Measurements from ENCODE around the gene NUP54.

Gene NUP54

DNA sequence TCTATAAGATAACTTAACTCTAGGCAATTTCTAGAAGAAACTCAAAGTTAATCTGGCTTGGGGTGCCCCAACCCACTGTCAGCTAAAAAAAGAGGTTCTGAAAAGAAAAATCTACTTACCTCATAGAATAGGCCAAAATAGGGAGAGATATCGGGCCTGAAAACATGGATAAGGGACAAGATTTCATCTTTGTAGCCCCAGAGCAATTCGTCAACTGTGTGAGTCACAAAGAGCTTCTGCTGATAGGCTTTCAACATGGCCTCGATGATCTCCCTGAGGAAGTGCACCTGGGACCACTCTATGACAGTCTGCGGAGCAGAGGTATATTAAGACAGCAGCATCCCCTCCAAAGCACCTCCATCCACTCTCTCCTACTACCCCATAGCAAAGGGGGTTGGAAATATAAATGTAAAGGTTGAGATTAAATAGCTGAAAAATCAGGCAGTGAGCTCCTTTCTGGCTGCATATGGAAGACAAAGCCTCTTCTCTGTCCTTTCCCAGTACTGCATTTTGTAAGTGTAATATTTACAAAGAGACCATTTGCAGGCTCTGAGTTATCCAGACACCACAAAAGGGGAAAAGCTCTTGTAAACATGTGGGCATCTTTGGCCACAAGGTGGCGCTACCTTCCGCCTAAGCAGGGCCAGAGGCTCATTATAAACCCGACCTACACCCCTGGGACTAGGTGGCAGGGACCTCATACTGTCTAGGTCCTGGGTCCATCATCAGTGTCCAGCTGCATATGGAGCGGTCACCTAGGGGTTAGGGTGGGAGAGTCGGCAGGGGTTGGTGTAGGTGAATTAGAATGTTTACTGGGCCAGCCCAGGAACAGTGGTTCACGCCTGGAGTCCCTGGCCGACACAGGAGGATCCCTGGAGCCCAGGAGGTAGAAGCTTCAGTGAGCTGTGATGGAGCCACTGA, 31.5 kb upstream of the NUP54 start:
- Histone ChIP-seq H3K27me3 (ENCODE audit: control insufficient read depth, insufficient read depth, low read length) (no peaks in the 10 kb centered on the region), H3K9ac (ENCODE audit: low read depth, low read length) (no peak overlapping the region), H3K9me3 (ENCODE audit: control insufficient read depth, insufficient read depth, low read length) (no peaks in the 10 kb centered on the region), H3K4me1 (ENCODE audit: control insufficient read depth, insufficient read depth, low read length) (no peaks in the 10 kb centered on the region), H3K27ac (ENCODE audit: low read depth, low read length) (no peak overlapping the region), H3K36me3 (ENCODE audit: control insufficient read depth, insufficient read depth, low read length) (peaks cover 17% of the 10 kb centered on the region), H3K4me3 (ENCODE audit: low read depth, low read length) (no peak overlapping the region)

DNA sequence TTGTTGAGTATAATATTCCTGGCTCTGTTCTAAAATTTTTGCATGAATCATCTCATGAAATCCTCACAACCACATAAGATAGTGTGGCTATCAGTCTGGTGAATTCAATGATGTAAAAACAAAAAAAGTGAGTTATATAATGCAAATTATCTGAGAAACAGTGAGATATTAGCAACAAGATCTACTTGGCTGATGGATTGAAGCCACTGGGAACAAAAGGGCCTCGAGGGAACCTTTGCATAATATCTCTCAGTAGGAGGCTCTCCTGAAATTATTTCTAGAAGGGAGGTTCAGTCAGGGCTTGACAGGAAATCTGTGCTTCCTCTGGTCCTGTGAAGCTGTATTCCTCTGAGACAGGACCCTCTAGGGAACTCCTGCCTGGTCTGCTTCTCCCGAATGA, 30.1 kb upstream of the NUP54 start:
- H3K4me3 ChIP-seq (ENCODE audit: low read depth, low read length): no peak overlapping the region
- no peaks in the 10 kb centered on the region for H3K9me3 ChIP-seq (ENCODE audit: control insufficient read depth, insufficient read depth, low read length)
- no peaks in the 10 kb centered on the region for H3K4me1 ChIP-seq (ENCODE audit: control insufficient read depth, insufficient read depth, low read length)
- H3K36me3 ChIP-seq (ENCODE audit: control insufficient read depth, insufficient read depth, low read length): peaks cover 27% of the 10 kb centered on the region
- no peak overlapping the region for H3K9ac ChIP-seq (ENCODE audit: low read depth, low read length)
- no peak overlapping the region for H3K27ac ChIP-seq (ENCODE audit: low read depth, low read length)
- H3K27me3 ChIP-seq (ENCODE audit: control insufficient read depth, insufficient read depth, low read length): no peaks in the 10 kb centered on the region

DNA sequence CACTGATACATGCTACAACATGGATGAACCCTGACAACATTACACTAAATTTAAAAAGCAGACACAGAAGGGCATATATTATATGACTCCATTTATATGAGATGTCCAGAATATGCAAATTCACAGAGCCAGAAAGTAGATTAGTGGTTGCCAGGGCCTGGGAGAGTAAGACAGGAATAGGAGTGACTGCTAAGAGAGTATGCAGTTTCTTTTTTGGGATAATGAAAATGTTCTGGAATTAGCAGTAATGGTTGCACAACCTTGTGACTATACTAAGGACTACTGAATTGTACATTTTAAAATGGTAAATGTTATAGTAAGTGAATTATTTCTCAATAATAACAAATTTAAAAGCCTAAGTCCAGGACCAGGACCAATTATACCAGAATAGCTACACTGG, 29.5 kb upstream of the NUP54 start:
- no peak overlapping the region for H3K4me3 ChIP-seq (ENCODE audit: low read depth, low read length)
- H3K27ac ChIP-seq (ENCODE audit: low read depth, low read length): no peak overlapping the region
- no peaks in the 10 kb centered on the region for H3K27me3 ChIP-seq (ENCODE audit: control insufficient read depth, insufficient read depth, low read length)
- no peaks in the 10 kb centered on the region for H3K4me1 ChIP-seq (ENCODE audit: control insufficient read depth, insufficient read depth, low read length)
- no peaks in the 10 kb centered on the region for H3K9me3 ChIP-seq (ENCODE audit: control insufficient read depth, insufficient read depth, low read length)
- no peak overlapping the region for H3K9ac ChIP-seq (ENCODE audit: low read depth, low read length)
- H3K36me3 ChIP-seq (ENCODE audit: control insufficient read depth, insufficient read depth, low read length): peaks cover 27% of the 10 kb centered on the region

DNA sequence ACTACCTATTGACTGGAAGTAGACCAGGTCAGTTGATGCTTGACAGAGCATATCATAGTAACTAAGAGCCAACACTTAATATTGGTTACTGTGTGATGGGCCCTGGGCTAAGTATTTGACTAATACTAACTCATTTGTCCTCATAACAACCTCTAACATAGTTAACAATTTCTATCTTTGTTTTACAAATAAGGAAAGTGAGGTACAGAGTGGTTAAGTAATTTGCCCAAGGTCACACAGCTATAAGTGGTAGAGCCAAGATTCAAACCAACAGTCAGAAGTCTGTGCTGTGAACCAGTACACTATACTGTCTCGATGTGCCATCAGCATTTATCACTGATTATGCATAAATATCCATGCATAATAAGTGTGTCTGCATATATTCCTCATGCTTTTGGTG, 27.1 kb upstream of the NUP54 start:
- Histone ChIP-seq H3K27me3 (ENCODE audit: control insufficient read depth, insufficient read depth, low read length) (no peaks in the 10 kb centered on the region), H3K9me3 (ENCODE audit: control insufficient read depth, insufficient read depth, low read length) (no peaks in the 10 kb centered on the region), H3K27ac (ENCODE audit: low read depth, low read length) (no peak overlapping the region), H3K36me3 (ENCODE audit: control insufficient read depth, insufficient read depth, low read length) (peaks cover 30% of the 10 kb centered on the region), H3K4me1 (ENCODE audit: control insufficient read depth, insufficient read depth, low read length) (no peaks in the 10 kb centered on the region), H3K9ac (ENCODE audit: low read depth, low read length) (no peak overlapping the region), H3K4me3 (ENCODE audit: low read depth, low read length) (no peak overlapping the region)

DNA sequence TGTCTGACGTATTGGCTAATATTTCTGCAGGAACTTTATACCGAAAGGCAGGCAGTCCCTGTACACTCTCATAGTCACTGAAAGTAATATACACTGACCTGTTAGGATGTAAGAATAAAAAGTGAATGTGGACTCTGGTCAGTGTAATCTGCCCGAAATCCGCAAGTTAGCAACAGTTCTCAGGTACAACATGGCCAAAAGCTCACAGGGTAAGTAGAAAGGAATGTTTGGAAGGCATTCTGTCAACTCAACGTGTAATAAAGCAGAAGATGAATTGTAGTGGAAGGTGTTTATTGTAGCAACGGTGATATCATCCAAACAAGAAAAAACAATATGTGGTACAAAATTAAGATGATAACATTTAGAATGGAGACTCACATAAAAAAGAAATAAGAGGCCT, 26.0 kb upstream of the NUP54 start:
- Histone ChIP-seq H3K36me3 (ENCODE audit: control insufficient read depth, insufficient read depth, low read length) (peaks cover 31% of the 10 kb centered on the region), H3K9ac (ENCODE audit: low read depth, low read length) (no peak overlapping the region), H3K4me3 (ENCODE audit: low read depth, low read length) (no peak overlapping the region), H3K9me3 (ENCODE audit: control insufficient read depth, insufficient read depth, low read length) (no peaks in the 10 kb centered on the region), H3K4me1 (ENCODE audit: control insufficient read depth, insufficient read depth, low read length) (no peaks in the 10 kb centered on the region), H3K27ac (ENCODE audit: low read depth, low read length) (no peak overlapping the region), H3K27me3 (ENCODE audit: control insufficient read depth, insufficient read depth, low read length) (no peaks in the 10 kb centered on the region)

DNA sequence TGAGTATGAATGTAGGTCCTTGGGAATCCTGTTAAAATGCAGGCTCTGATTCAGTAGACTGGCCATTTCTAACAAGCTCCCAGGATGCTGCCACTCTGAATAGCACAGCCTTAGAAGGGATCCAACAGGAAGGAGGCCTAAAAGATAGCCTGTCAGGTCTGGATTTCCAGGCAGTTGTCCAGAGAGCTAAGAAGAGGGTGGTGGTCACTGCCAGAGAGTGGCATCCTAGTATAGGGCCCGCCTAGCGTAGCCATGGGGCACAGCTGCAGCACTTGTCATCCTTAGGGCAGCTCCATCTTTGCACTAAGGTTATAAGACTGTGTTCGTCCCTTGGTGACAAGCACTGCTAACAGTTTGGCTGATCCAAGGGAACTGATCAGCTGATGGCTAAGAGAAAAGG, 20.5 kb upstream of the NUP54 start:
- Histone ChIP-seq H3K4me3 (ENCODE audit: low read depth, low read length) (no peak overlapping the region), H3K9me3 (ENCODE audit: control insufficient read depth, insufficient read depth, low read length) (no peaks in the 10 kb centered on the region), H3K36me3 (ENCODE audit: control insufficient read depth, insufficient read depth, low read length) (peaks cover 31% of the 10 kb centered on the region), H3K9ac (ENCODE audit: low read depth, low read length) (no peak overlapping the region), H3K4me1 (ENCODE audit: control insufficient read depth, insufficient read depth, low read length) (no peaks in the 10 kb centered on the region), H3K27ac (ENCODE audit: low read depth, low read length) (no peak overlapping the region), H3K27me3 (ENCODE audit: control insufficient read depth, insufficient read depth, low read length) (no peaks in the 10 kb centered on the region)

DNA sequence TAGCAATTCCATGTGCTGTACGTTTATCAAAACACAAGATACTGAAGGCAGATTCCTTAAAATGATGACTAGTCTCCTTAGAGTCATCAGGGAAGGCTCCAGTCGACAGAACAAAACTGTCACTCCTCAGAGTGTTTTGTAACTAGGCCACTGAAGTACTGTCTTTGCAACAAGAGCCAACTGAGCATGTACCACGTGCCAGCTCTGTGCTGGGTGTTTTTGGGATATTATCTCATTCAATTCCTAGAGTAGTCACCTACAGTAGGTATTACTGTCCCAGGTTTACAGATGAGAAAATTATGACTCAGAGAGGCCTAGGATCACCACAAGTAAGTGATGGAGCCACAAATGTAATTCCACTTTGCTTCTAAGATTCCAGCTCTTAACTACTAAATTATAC, 18.3 kb upstream of the NUP54 start:
- H3K36me3 ChIP-seq (ENCODE audit: control insufficient read depth, insufficient read depth, low read length): peaks cover 44% of the 10 kb centered on the region
- no peak overlapping the region for H3K4me3 ChIP-seq (ENCODE audit: low read depth, low read length)
- H3K9ac ChIP-seq (ENCODE audit: low read depth, low read length): no peak overlapping the region
- H3K9me3 ChIP-seq (ENCODE audit: control insufficient read depth, insufficient read depth, low read length): no peaks in the 10 kb centered on the region
- H3K4me1 ChIP-seq (ENCODE audit: control insufficient read depth, insufficient read depth, low read length): no peaks in the 10 kb centered on the region
- H3K27ac ChIP-seq (ENCODE audit: low read depth, low read length): no peak overlapping the region
- H3K27me3 ChIP-seq (ENCODE audit: control insufficient read depth, insufficient read depth, low read length): no peaks in the 10 kb centered on the region

DNA sequence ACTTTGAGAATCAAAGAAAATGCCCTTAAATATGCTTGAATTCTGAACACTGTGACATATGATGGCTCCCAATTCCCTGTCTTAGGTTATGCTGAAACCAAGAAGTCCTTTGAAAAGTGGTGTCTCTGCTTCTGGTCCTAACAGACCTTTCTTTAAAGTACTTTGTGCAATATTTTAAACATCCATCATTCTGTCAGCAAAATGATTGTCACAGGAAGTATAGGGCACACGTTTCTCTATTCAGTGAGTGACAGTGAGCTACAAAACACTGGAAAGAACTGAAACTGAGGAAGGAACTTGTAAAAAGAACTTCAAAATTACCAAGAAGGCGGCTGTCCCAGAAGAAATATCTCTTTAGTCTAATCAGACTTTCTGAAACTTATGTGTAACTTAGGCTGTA, 12.2 kb upstream of the NUP54 start:
- no peaks in the 10 kb centered on the region for H3K4me1 ChIP-seq (ENCODE audit: control insufficient read depth, insufficient read depth, low read length)
- no peak overlapping the region for H3K4me3 ChIP-seq (ENCODE audit: low read depth, low read length)
- H3K27me3 ChIP-seq (ENCODE audit: control insufficient read depth, insufficient read depth, low read length): no peaks in the 10 kb centered on the region
- no peak overlapping the region for H3K27ac ChIP-seq (ENCODE audit: low read depth, low read length)
- no peak overlapping the region for H3K9ac ChIP-seq (ENCODE audit: low read depth, low read length)
- H3K9me3 ChIP-seq (ENCODE audit: control insufficient read depth, insufficient read depth, low read length): no peaks in the 10 kb centered on the region
- H3K36me3 ChIP-seq (ENCODE audit: control insufficient read depth, insufficient read depth, low read length): peaks cover 34% of the 10 kb centered on the region

DNA sequence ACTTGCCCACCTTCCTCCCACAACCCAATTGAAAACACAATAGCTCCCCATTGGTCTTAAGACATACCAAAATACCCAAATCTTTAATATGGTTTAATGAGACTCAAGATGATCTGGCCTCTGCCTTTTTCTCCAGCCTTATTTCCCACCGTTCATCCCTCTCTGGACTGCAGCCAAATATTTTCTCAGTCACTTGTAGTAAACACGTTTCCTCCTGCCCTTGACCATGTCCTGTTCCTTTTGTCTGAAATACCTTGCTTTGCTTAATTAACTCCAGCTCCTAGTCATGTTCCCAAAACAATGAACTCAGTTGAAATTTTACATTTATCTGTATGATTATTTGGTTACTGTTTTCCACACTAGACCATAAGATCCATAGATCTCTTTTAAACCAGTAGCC, 8.4 kb upstream of the NUP54 start:
- H3K4me1 ChIP-seq (ENCODE audit: control insufficient read depth, insufficient read depth, low read length): no peaks in the 10 kb centered on the region
- H3K9ac ChIP-seq (ENCODE audit: low read depth, low read length): no peak overlapping the region
- no peaks in the 10 kb centered on the region for H3K27me3 ChIP-seq (ENCODE audit: control insufficient read depth, insufficient read depth, low read length)
- H3K9me3 ChIP-seq (ENCODE audit: control insufficient read depth, insufficient read depth, low read length): no peaks in the 10 kb centered on the region
- H3K27ac ChIP-seq (ENCODE audit: low read depth, low read length): no peak overlapping the region
- H3K4me3 ChIP-seq (ENCODE audit: low read depth, low read length): no peak overlapping the region
- peaks cover 15% of the 10 kb centered on the region for H3K36me3 ChIP-seq (ENCODE audit: control insufficient read depth, insufficient read depth, low read length)

DNA sequence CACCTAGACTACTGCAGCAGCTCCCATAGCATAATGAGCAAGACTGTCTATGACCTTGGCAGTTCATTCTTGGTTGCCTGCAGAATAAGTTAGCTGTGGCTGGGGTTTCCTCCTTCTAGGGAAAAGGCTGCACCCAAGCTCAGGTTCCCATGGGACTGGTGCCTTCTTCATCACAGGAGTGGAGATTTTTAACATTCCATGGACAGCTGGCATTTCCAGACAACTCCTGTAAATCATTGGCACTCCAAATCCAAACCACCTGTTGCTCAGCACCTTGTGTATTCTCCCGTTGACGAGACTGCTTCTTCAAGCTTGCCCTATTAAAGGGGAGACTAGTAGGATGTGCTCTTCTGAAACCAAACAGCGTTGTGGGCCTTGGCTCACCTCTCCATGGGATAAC, 7.8 kb upstream of the NUP54 start:
- Histone ChIP-seq H3K4me3 (ENCODE audit: low read depth, low read length) (no peak overlapping the region), H3K27me3 (ENCODE audit: control insufficient read depth, insufficient read depth, low read length) (no peaks in the 10 kb centered on the region), H3K9ac (ENCODE audit: low read depth, low read length) (no peak overlapping the region), H3K36me3 (ENCODE audit: control insufficient read depth, insufficient read depth, low read length) (peaks cover 9% of the 10 kb centered on the region), H3K4me1 (ENCODE audit: control insufficient read depth, insufficient read depth, low read length) (no peaks in the 10 kb centered on the region), H3K9me3 (ENCODE audit: control insufficient read depth, insufficient read depth, low read length) (no peaks in the 10 kb centered on the region), H3K27ac (ENCODE audit: low read depth, low read length) (no peak overlapping the region)

DNA sequence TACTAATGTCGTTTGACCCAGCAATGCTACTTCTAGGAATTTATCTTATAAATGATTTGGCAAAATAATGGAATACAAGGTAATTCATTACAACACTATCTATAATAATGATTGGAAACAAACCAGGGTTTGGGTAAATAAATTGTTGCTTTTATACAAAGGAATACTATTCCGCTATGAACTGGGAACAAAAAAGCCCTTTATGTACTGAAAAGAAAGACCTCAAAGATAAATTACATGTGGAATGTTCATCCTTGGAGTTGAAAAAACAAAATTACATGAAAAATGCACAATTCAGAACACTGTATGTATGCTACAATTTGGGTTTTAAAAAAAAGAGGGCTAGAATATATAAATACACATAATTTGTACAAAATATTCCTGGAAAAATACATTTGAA, 5.2 kb upstream of the NUP54 start:
- Histone ChIP-seq H3K27ac (ENCODE audit: low read depth, low read length) (peak overlapping the region; percentile 39), H3K4me3 (ENCODE audit: low read depth, low read length) (no peak overlapping the region)

More for the DNA sequence above, 5.2 kb upstream of the NUP54 start:
- H3K36me3 ChIP-seq (ENCODE audit: control insufficient read depth, insufficient read depth, low read length): no peaks in the 10 kb centered on the region
- no peaks in the 10 kb centered on the region for H3K27me3 ChIP-seq (ENCODE audit: control insufficient read depth, insufficient read depth, low read length)
- H3K4me1 ChIP-seq (ENCODE audit: control insufficient read depth, insufficient read depth, low read length): no peaks in the 10 kb centered on the region
- H3K9me3 ChIP-seq (ENCODE audit: control insufficient read depth, insufficient read depth, low read length): no peaks in the 10 kb centered on the region
- H3K9ac ChIP-seq (ENCODE audit: low read depth, low read length): no peak overlapping the region

Data from HUES48 (cell line).